Stimulated activated naive CD4-positive, alpha-beta T cell (primary cell): ENCODE data around the gene KRTAP15-1.

ENCODE experiments used
- DNase-seq, 6 experiments: peaks; one replicate each; lab custom pipeline; 2025; lab: John Stamatoyannopoulos, UW

The KRTAP15-1 gene, protein sequence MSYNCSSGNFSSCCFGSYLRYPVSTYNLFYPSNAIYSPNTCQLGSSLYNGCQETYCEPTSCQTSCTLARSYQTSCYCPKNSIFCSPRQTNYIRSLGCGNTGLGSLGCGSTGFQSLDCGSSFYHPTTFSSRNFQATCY

GRCh38 chr21:30439975-30440374, at the start of gene KRTAP15-1:
Gene KRTAP15-1, plus strand, starts transcription at chr21:30440275. Its CDS starts 53 bp downstream, at chr21:30440328.
- no peak for DNase-seq

- no peak for DNase-seq
Observed at GRCh38 chr21:30391492-30392025, 48.5 kb upstream of the KRTAP15-1 start.

GRCh38 chr21:30395731-30396130, 44.3 kb upstream of the KRTAP15-1 start, which contains the start of gene KRTAP13-1:
Gene KRTAP13-1, plus strand, starts transcription at chr21:30396031. Its CDS starts 56 bp downstream, at chr21:30396087.
- no peak for DNase-seq

- no peak for DNase-seq
Observed at GRCh38 chr21:30408782-30409494, 31.1 kb upstream of the KRTAP15-1 start.

GRCh38 chr21:30415993-30416392, 24.1 kb upstream of the KRTAP15-1 start:
- no peak for DNase-seq

DNA sequence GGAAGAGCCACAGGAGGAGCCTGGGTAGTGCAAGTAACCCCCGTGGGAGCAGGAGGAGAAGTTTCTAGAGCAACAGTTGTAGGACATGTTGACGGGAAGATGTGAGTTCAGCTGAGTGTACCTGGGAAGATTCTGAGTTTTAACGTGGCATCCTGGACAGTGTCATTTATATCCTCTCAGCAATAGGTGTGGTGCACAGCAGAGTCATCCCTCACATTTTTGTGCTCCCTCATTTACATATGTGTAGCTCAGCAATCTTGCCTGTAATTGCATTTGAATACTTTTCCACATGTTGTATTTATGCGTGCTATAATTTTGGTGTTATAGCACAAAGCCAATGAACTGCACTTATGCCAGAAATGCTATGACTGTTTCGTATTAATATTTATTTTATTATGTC, 14.2 kb upstream of the KRTAP15-1 start, which contains the start of gene KRTAP13-3:
KRTAP13-3 (minus strand) TSS at position 101 of the 400 bp plus-strand sequence; CDS start at position 87, 14 bp downstream.
- no peak for DNase-seq

- no peak for DNase-seq
Observed at GRCh38 chr21:30426731-30427130, 13.3 kb upstream of the KRTAP15-1 start.

- no peak for DNase-seq
Observed at GRCh38 chr21:30430170-30430655, 9.9 kb upstream of the KRTAP15-1 start, which contains the start of gene KRTAP13-4. Gene KRTAP13-4, plus strand, starts transcription at chr21:30430220. Its CDS starts 56 bp downstream, at chr21:30430276.

DNA sequence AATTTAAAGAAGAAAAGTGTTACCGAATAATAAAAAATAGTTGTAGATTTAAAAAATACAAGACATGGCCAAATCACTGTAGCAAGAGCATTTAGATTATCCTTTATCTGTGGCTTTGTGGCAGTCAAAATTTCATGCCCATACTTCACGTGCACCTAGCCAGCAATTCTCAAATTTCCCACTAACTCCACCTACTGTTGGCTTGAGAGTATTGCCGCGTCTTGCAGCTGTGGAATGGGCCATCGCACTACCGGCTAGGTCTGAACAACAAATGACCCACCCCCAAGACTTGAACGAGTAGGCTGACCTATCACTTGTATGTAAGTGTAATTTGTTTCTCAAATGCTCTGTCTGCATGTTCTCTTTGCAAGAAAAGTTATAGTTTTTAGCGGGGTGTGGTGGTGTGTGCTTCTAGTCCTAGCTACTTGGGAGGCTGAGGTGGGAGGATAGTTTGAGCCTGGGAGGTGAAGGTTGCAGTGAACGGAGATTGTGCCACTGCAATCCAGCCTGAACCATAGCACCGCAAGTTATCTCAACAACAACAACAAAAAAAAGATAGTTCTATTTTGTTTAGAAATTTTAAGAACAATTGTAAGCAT, 5.9 kb upstream of the KRTAP15-1 start:
- DNase-seq = no peak

- no peak for DNase-seq
Observed at GRCh38 chr21:30437010-30437565, 3.0 kb upstream of the KRTAP15-1 start.

DNA sequence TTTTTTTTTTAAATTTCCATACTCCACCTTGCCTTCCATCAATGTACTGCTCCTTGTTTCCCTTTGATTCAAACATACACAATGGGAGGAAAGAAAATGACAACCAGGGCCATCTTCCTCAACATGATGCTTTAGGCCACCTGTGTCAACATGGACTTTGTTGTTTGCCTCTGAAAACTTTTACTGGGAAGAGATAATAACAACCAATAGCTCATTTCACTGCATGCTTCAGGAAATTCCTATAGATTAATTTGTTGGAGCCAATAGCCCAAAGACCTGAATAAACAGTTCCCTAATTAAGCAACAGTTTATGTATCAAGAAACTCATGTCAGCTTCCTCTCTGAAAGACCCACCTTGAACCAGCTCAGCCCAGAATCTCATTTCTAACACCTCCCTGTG, 3.2 kb downstream of the KRTAP15-1 start:
- no peak for DNase-seq

- DNase-seq = no peak
Observed at GRCh38 chr21:30444204-30444603, 4.1 kb downstream of the KRTAP15-1 start.

- no peak for DNase-seq
Observed at GRCh38 chr21:30447056-30447455, 7.0 kb downstream of the KRTAP15-1 start.

DNA sequence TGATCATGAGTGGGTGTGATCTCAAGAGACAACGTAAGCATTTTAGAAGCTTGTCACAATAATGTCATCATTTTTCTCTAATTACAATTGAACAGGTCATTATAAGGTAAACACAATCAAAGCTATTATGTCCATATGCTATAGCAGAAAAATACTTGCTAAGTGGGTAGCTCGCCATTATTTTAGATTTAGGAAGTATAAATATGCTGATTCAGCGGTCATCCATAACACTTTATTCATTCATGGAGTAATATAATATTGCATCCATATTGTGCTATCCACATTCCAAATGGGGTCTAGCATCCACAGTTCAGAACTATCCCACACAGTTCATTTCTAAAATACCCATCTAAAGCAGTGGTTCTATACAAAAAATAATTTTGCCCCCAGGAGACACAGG, 8.4 kb downstream of the KRTAP15-1 start:
- DNase-seq = no peak

DNA sequence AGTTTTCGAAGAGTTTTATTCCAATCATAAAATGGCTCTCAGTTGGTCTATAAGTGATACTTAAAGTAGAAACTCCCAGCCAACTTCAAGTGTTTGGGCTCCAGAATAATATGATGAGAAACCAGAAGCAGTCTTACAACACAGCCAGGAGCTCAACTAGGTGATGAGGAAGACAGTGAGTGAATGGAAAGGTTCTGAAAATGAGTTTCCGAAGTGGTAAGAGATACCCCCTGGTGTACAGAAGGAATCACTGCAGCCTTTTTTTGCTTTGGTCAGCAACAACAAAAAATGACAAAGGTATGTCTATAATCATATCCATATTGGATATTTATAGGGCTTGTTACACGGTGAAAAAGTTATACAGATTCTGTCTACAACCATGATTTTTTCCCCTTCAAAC, 23.6 kb downstream of the KRTAP15-1 start:
- DNase-seq = no peak

DNA sequence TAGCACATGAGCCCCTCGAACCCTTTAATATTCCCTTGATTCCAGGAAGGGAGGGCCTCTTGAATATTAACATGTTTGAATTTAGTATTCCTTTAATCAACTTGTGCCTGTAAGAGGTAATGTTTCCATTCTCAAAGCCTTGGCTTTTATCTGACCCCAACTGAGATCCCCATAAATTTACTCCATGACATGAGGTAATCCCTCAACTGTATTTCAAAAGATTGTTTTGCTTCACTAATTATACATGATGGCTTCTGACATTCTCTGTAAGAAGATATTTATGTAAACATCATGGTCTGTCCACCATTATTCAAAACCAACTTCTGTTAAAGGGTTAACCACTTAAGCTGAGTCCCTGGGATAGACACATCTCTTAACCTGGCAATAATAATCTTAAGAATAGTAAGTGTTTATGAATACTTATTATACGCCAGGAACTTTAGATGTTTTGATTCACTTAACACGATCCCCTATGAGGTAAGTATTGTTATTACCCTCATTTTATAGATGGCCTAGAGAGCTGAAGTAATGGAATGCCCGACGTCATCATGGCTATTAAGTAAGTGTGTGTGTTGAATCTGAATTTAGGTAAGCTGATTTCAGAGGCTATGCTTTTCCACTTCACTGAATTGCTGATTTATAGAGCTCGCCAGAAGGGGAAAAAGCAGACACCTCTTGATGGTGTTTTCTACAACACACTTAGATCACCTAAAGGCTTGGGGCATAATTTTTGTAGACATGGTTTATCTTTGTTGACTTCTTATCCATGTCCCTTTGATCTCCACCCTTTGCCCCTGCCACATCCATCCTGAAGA, 29.0 kb downstream of the KRTAP15-1 start:
- DNase-seq = no peak

DNA sequence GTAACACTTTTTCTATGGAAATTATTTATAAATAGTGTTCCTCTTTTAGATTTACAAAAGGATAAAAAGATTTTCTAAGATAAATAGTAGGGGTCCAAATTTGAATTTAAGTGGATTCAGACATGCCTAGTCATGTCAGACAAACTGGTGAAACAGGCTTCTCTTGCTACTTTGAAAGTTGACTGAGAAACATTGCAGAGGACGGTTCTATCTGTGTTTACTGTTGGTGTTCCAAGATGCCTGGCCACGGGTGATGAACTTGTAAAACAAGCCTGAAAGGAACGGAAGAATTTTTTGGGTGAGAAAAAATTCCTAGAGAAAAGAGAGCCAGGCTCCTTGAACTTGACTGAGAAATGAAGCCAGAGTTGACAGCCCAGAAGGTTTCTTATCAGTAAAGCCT, 37.9 kb downstream of the KRTAP15-1 start:
- DNase-seq = no peak

DNA sequence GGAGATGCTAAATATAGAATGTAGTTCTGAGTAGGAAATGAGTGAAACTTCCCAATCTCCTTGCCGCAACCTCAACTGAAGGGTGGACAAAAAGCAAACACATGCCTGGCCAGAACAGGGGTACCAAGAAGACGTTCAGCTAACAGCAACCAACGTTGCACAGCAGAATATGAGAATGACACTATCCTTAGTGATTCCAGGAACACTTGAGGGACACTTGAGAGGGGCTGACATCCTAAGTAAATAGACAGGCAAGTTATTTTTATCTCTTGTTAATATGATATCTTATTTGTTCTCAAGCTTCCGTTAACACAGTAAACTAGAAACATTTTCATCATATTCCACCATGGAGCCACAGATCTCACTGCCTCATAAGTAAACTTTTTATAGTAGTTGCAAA, 39.2 kb downstream of the KRTAP15-1 start:
- DNase-seq = no peak

DNA sequence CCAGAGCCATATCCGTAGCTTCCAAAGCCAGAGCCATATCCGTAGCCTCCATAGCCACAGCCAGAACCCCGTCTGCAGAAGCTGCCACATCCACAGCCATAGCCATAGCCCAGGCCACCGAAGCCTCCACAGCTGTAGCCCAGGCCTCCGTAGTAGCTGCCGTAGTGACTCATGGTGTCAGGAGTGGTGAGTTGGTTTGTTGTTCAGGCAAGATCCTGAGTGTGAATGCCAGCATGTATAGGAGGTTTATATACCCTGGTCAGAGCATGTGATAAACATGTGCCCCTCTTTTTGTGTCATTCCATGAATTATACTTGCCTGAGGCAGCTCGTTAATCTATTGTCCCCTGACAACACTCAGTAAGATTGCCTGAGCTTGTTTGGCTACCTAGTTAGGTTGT, 40.1 kb downstream of the KRTAP15-1 start, which contains the start of gene KRTAP19-1:
KRTAP19-1 (minus strand) TSS at position 223 of the 400 bp plus-strand sequence; CDS start at position 173, 50 bp downstream.
- no peak for DNase-seq

DNA sequence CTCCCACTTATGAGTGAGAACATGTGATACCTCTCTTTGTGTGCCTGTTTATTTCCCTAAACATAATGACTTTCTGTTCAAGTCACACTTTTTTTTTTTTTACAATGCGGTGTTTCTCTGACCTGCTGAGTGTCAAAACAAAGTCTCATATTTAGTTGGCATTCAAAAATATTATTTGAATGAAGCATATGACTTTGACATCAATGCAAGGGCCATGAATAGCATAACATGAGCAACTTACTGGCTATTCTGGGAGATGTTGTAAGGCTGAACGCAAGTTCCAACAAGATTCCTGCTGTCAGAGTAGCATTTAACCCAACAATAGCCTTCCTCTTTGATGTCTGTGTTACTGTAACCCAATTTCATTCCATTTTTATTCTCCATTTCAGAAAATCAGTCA, 42.1 kb downstream of the KRTAP15-1 start:
- DNase-seq = no peak

DNA sequence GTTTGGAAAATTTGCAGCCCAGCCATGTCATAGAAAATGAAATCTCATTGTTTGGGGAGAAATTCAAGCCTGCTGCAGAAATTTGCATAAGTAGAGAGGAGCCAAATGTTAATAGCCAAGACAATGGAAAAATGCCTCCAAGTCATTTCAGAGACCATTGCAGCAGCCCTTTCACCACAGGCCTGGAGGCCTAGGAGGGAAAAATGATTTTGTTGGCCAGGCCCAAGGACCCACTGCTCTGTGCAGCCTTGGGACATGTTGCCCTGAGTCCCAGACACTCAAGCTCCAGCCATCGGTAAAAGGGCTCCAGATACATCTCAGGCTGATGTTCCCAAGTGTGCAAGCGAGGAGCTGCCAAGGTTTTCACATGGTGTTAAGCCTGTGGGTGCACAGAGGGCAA, 46.1 kb downstream of the KRTAP15-1 start:
- DNase-seq = no peak
